ENCODE measurements around the gene MESP2. TPM values are rescaled to one million over a fixed set of nuclear protein-coding genes. Genes with fewer than 3 reads are reported as not detected.

The MESP2 gene
- total and polyA plus RNA-seq, 2 of the 13 experiments (the other 11 are each of a cell fraction or from before 2014, with no cell fraction given): not detected

GRCh38 chr15:89817701-89818280 lies 41.7 kb downstream of the MESP2 start:
- no peak overlapping the region for H2AFZ ChIP-seq (ENCODE audit: low read length)

More at GRCh38 chr15:89817701-89818280, 41.7 kb downstream of the MESP2 start:
- ATAC-seq: no peak
- no peak for FAIRE-seq
- TF ChIP-seq SALL2 (CRISPR knock-in tag; IDR thresholded peaks at IDR 0.05) (no peak), DZIP1 (CRISPR knock-in tag; IDR thresholded peaks at IDR 0.05) (no peak)
- Histone ChIP-seq H3K9ac (ENCODE audit: insufficient read depth, low read depth, low read length) (no peak overlapping the region), H3K36me3 (replicated peaks in 1 of 2; ENCODE audit: control insufficient read depth in 1 of 2, insufficient read depth in 2 of 2, low read length in 2 of 2) (no peaks in the 10 kb centered on the region), H3K9me3 (ENCODE audit: low read length) (no peaks in the 10 kb centered on the region), H3K79me2 (ENCODE audit: insufficient read depth, low read length) (peaks cover 14% of the 10 kb centered on the region), H4K20me1 (ENCODE audit: insufficient read depth, low read length) (no peaks in the 10 kb centered on the region), H3K27ac (ENCODE audit: extremely low read length, insufficient read depth, low read length) (no peak overlapping the region), H3K4me2 (ENCODE audit: low read depth, low read length) (0 out of 2 replicates have a peak overlapping the region, but pooled peaks have one; percentile 12), H3K4me1 (ENCODE audit: insufficient read depth, low read length) (peaks cover 59% of the 10 kb centered on the region), H3K4me3 (replicated peaks in 1 of 3; ENCODE audit: insufficient read depth in 1 of 3, low read depth in 2 of 3, low read length in 3 of 3) (no peak overlapping the region), H3K27me3 (ENCODE audit: control insufficient read depth in 1 of 2, insufficient read depth in 2 of 2, low read length in 2 of 2) (peaks cover 0 to 6% of the 10 kb centered on the region in 2 experiments; a peak in 1 of 5 replicates)
- intact Hi-C loops (cut with micrococcal nuclease; ENCODE audit: unreplicated experiment): no loop called here
- BruUV-seq (replicated peaks): no TSS peak
- ChIA-PET POLR2A (no interaction called here), CTCF (ENCODE audit: low intra/inter-chr PET ratio, low total read pairs) (no interaction called here)
- no peak for DNase-seq (ENCODE audit: low spot score)
- in situ Hi-C loops (cut with HindIII; ENCODE audit: extremely low pct_ligation_motif_present, low pct_unique_long_range_greater_than_20kb): no loop called here
- WGBS (ENCODE audit: low lambda C conversion rate): 20% methylated on average over 10 of the region's 10 CpGs
